Activated naive CD4-positive, alpha-beta T cell treated with anti-CD3 and anti-CD28 coated beads, Interleukin-2, amount 10 ng/mL, durations not matched to agents 7 days and 5 days (primary cell): ENCODE data around the gene DDR1.
"Not testable (repeated sequence)": the region's sequence is repeated elsewhere in the genome, so short reads cannot be mapped to it uniquely, and the experiment has no call there.

Source experiments
- CTCF ChIA-PET: fragments of 350-600 bp; sonication (Branson Sonifier 250); formaldehyde crosslinking; loops from one replicate; lab custom pipeline; 2021; ENCODE audit warnings: antibody characterized with exemption; lab: Charles Lee
- DNase-seq: peaks from one replicate; pipeline ENCODE4 v3.0.0-alpha.2; 2020
- H3K27ac Mint-ChIP-seq: one replicate; pipeline ENCODE4 v1.8.0; 2021; ENCODE audit warnings: mild to moderate bottlenecking, moderate library complexity, mixed read lengths
- H3K27me3 Mint-ChIP-seq: one replicate; pipeline ENCODE4 v1.8.0; 2021; ENCODE audit warnings: mild to moderate bottlenecking, mixed read lengths
- H3K36me3 Mint-ChIP-seq: one replicate; pipeline ENCODE4 v1.8.0; 2021; ENCODE audit warnings: mixed read lengths
- H3K4me1 Mint-ChIP-seq: one replicate; pipeline ENCODE4 v1.8.0; 2021; ENCODE audit warnings: mixed read lengths
- H3K4me3 Mint-ChIP-seq: one replicate; pipeline ENCODE4 v1.8.0; 2021; ENCODE audit warnings: mild to moderate bottlenecking, moderate library complexity, mixed read lengths
- H3K9me3 Mint-ChIP-seq: one replicate; pipeline ENCODE4 v1.8.0; 2021; ENCODE audit warnings: mixed read lengths

DDR1 gene

GRCh38 chr6:30843611-30843998 is 40.7 kb upstream of the DDR1 start:
- H3K27ac Mint-ChIP-seq: no peak overlapping the region
- H3K9me3 Mint-ChIP-seq: no peaks in the 10 kb centered on the region
- no peaks in the 10 kb centered on the region for H3K36me3 Mint-ChIP-seq
- H3K4me3 Mint-ChIP-seq: no peak overlapping the region
- DNase-seq: no peak
- CTCF ChIA-PET: no interaction called here
- H3K27me3 Mint-ChIP-seq: peaks cover 33% of the 10 kb centered on the region
- H3K4me1 Mint-ChIP-seq: peaks cover 28% of the 10 kb centered on the region

DNA sequence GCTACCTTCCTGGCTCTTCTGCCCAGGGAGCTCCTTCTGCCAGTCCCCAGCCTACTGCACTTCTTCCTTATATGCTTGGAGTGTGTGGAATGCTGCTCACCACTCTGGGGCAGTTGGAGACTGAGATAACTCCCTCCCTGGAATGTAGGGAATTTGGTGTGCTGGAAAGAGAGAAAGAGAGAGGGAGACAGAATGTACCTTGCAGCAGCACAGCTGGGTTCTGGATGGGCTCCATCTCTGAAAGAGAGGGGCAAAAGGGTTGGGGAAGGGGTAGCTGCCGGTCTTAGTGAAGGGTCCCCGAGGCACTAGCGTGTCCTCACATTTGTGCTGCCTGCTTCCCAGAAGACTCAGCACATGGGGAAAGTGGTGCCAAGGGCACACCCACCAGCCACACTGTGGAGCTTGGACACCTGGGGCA is 40.2 kb upstream of the DDR1 start:
- H3K4me1 Mint-ChIP-seq: peaks cover 28% of the 10 kb centered on the region
- H3K36me3 Mint-ChIP-seq: no peaks in the 10 kb centered on the region
- H3K4me3 Mint-ChIP-seq: no peak overlapping the region
- CTCF ChIA-PET: interaction anchor here (1.0 to 1.3 kb wide), 2 partner anchors 9 to 15 kb away, joined by 4 to 7 read pairs; no protein-coding TSS in a partner anchor
- DNase-seq: no peak
- peaks cover 30% of the 10 kb centered on the region for H3K27me3 Mint-ChIP-seq
- no peak overlapping the region for H3K27ac Mint-ChIP-seq
- H3K9me3 Mint-ChIP-seq: no peaks in the 10 kb centered on the region

- H3K4me1 Mint-ChIP-seq: peaks cover 28% of the 10 kb centered on the region
- DNase-seq: no peak
- CTCF ChIA-PET: interaction anchor here (1.3 kb wide), 1 partner anchor 16 kb away, joined by 7 read pairs; no protein-coding TSS in a partner anchor
- H3K4me3 Mint-ChIP-seq: no peak overlapping the region
- peaks cover 28% of the 10 kb centered on the region for H3K27me3 Mint-ChIP-seq
- H3K27ac Mint-ChIP-seq: no peak overlapping the region
- peaks cover 2% of the 10 kb centered on the region for H3K9me3 Mint-ChIP-seq
- no peaks in the 10 kb centered on the region for H3K36me3 Mint-ChIP-seq
These were observed 39.1 kb upstream of the DDR1 start for GRCh38 chr6:30845183-30845582.

DNA sequence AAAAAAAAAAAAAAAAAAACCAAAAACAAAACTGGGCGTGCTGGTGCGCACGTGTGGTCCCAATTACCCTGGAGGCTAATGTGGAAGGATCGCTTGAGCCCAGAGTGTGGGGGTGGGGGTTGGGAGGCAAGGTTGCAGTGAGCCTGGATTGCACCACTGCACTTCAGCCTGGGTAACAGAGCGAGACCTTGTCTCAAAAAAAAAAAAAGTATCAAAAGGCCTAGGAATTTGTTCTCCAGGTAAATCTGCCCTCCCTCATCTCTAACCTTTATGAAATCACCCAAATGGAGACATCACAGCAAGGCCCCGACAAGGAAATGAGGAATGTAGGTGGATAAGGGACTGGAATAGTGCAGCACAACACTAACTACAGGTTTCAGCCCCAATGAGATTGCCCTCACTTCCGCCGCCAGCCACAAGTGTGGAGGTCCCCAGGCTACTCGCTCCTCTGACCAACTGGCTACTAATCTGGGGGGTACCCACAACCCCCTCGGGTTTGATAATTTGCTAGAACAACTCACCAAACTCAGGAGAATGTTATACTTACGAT is 36.8 kb upstream of the DDR1 start:
- Mint-ChIP-seq H3K4me3 (no peak overlapping the region), H3K27me3 (peaks cover 26% of the 10 kb centered on the region), H3K9me3 (peaks cover 19% of the 10 kb centered on the region), H3K4me1 (peaks cover 20% of the 10 kb centered on the region), H3K27ac (no peak overlapping the region), H3K36me3 (peaks cover 4% of the 10 kb centered on the region)
- CTCF ChIA-PET: interaction anchor here (0.6 kb wide), 1 partner anchor 101 kb away, joined by 3 read pairs; no protein-coding TSS in a partner anchor
- no peak for DNase-seq

DNA sequence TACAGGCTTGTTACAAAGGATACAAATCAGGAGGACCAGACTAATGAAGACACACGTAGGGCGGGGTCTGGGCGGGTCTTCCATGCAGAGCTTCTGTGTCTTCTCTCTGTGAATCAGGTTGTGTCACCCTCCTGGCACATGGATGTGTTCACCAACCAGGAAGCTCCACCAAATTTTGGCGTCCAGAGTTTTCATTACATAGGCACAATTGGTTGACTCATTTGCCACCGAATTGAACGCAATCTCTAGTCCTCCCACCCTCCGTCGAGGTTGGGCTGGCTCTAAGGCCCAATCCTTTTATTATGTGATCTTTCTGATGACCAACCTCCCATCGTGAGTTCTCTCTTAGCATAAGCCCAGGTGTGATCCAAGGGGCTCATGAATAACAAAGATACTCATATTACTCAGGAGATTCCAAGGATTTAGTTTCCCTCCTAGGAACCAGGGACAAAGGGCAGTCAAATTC is 36.3 kb upstream of the DDR1 start:
- Mint-ChIP-seq H3K27me3 (peaks cover 26% of the 10 kb centered on the region), H3K9me3 (peaks cover 22% of the 10 kb centered on the region), H3K4me3 (no peak overlapping the region), H3K4me1 (peaks cover 17% of the 10 kb centered on the region), H3K27ac (no peak overlapping the region), H3K36me3 (peaks cover 4% of the 10 kb centered on the region)
- CTCF ChIA-PET: no interaction called here
- DNase-seq: no peak

DNA sequence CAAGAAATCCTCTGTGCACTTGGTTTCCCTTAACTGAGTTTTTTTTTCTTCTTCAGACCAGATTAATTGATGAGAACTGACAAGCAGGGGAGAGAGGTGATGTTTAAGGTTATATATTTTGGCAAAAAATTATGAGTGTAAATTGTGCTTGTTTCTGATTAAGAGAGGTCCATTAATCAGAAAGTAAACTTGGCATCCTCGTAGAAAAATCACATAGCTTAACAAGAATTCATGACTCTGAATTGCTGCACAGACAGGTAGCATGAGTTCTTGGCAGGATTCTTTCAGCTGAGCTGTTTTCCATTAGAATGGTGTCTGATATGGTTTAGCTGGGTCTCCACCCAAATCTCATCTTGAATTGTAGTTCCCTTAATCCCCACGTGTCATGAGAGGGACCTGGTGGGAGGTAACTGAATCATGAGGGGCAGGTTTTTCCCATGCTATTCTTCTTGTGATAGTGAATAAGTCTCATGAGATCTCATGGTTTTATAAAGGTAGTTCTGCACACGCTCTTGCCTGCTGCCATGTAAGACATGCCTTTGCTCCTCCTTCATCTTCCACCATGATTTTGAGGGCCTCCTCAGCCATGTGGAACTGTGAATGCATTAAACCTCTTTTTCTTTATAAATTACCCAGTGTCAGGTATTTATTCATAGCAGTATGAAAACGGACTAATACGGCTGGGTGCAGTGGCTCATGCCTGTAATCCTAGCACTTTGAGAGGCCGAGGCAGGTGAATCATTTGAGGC is 34.2 kb upstream of the DDR1 start:
- Mint-ChIP-seq H3K27me3 (peaks cover 13% of the 10 kb centered on the region), H3K36me3 (peaks cover 6% of the 10 kb centered on the region), H3K27ac (no peak overlapping the region), H3K4me3 (no peak overlapping the region), H3K9me3 (peaks cover 24% of the 10 kb centered on the region), H3K4me1 (peaks cover 2% of the 10 kb centered on the region)
- no peak for DNase-seq
- CTCF ChIA-PET: interaction anchor here (0.9 kb wide), 1 partner anchor 62 kb away, joined by 3 read pairs; no protein-coding TSS in a partner anchor

GRCh38 chr6:30852459-30852858 is 31.9 kb upstream of the DDR1 start:
- not testable (repeated sequence) for H3K4me1 Mint-ChIP-seq, H3K4me3 Mint-ChIP-seq, H3K27ac Mint-ChIP-seq, DNase-seq, H3K36me3 Mint-ChIP-seq
- H3K9me3 Mint-ChIP-seq: peaks cover 24% of the 10 kb centered on the region
- CTCF ChIA-PET: interaction anchor here (0.7 kb wide), 1 partner anchor 8 kb away, joined by 4 read pairs; no protein-coding TSS in a partner anchor
- H3K27me3 Mint-ChIP-seq: peaks cover 23% of the 10 kb centered on the region

- Mint-ChIP-seq H3K4me3 (no peak overlapping the region), H3K4me1 (no peaks in the 10 kb centered on the region), H3K36me3 (peaks cover 6% of the 10 kb centered on the region), H3K27me3 (peaks cover 17% of the 10 kb centered on the region), H3K27ac (no peak overlapping the region), H3K9me3 (peaks cover 32% of the 10 kb centered on the region)
- CTCF ChIA-PET: no interaction called here
- no peak for DNase-seq
These were observed 29.9 kb upstream of the DDR1 start for GRCh38 chr6:30854285-30855040.

GRCh38 chr6:30855429-30856075 is 28.8 kb upstream of the DDR1 start:
- H3K27me3 Mint-ChIP-seq: peaks cover 12% of the 10 kb centered on the region
- no peak for DNase-seq
- CTCF ChIA-PET: interaction anchor here (0.9 to 1.6 kb wide), 2 partner anchors 26 to 314 kb away, joined by 4 read pairs; no protein-coding TSS in a partner anchor

GRCh38 chr6:30857112-30857511 is 27.2 kb upstream of the DDR1 start:
- peaks cover 16% of the 10 kb centered on the region for H3K27me3 Mint-ChIP-seq
- no peaks in the 10 kb centered on the region for H3K4me1 Mint-ChIP-seq
- no peak for DNase-seq
- CTCF ChIA-PET: no interaction called here
- H3K4me3 Mint-ChIP-seq: no peak overlapping the region
- H3K27ac Mint-ChIP-seq: no peak overlapping the region
- peaks cover 23% of the 10 kb centered on the region for H3K9me3 Mint-ChIP-seq
- peaks cover 2% of the 10 kb centered on the region for H3K36me3 Mint-ChIP-seq

More at GRCh38 chr6:30855429-30856075, 28.8 kb upstream of the DDR1 start:
- Mint-ChIP-seq H3K4me3 (no peak overlapping the region), H3K4me1 (no peaks in the 10 kb centered on the region), H3K9me3 (peaks cover 31% of the 10 kb centered on the region), H3K27ac (no peak overlapping the region), H3K36me3 (peaks cover 6% of the 10 kb centered on the region)

GRCh38 chr6:30857549-30857948 is 26.8 kb upstream of the DDR1 start:
- Mint-ChIP-seq H3K9me3 (peaks cover 19% of the 10 kb centered on the region), H3K27ac (no peak overlapping the region), H3K4me3 (no peak overlapping the region), H3K27me3 (peaks cover 19% of the 10 kb centered on the region), H3K4me1 (no peaks in the 10 kb centered on the region), H3K36me3 (peaks cover 2% of the 10 kb centered on the region)
- CTCF ChIA-PET: no interaction called here
- DNase-seq: no peak

- CTCF ChIA-PET, H3K36me3 Mint-ChIP-seq, DNase-seq, H3K4me3 Mint-ChIP-seq, H3K4me1 Mint-ChIP-seq, H3K27ac Mint-ChIP-seq: not testable (repeated sequence)
- Mint-ChIP-seq H3K27me3 (peaks cover 19% of the 10 kb centered on the region), H3K9me3 (peaks cover 16% of the 10 kb centered on the region)
These were observed 24.6 kb upstream of the DDR1 start for GRCh38 chr6:30859726-30860125.

DNA sequence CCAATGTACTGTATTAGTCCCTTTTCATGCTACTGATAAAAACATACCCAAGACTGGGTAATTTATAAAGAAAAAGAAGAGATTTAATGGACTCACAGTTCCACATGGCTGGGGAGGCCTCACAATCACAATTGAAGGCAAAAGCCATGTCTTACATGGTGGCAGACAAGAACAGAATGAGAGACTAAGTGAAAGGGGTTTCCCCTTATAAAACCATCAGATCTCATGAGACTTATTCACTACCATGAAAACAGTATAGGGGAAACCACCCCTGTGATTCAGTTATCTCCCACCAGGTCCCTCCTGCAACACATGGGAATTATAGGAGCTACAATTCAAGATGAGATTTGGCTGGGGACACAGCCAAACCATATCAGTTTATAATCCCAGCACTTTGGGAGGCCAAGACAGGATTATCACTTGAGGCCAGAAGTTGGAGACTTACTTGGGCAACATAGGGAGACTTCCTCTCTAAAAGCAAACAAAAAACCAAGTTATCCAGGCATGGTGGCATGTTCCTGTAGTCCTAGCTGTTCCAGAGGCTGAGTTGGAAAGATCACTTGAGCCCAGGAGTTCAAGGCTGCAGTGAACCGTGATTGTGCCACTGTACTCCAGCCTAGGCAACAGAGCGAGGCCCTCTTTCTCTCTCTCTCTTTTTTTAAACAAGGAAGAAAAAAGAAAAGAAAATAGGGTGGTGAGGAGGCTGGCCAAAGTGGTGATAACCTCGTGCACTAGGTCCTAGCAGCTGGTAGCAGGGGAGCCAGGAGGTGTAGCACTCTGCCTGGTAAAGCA is 22.9 kb upstream of the DDR1 start:
- CTCF ChIA-PET: interaction anchor here (0.7 kb wide), 1 partner anchor 39 kb away, joined by 3 read pairs; no protein-coding TSS in a partner anchor
- Mint-ChIP-seq H3K27me3 (peaks cover 16% of the 10 kb centered on the region), H3K4me1 (no peaks in the 10 kb centered on the region), H3K4me3 (no peak overlapping the region), H3K9me3 (peaks cover 16% of the 10 kb centered on the region), H3K27ac (no peak overlapping the region), H3K36me3 (no peaks in the 10 kb centered on the region)
- DNase-seq: no peak
